ENCODE results near the gene KCND2. TPM values are rescaled to one million over a fixed set of nuclear protein-coding genes. Genes with fewer than 3 reads are reported as not detected.

The KCND2 gene
- total RNA-seq, 4 donors from 2014 or later = 0.89 to 2.1 (median 1.4) TPM

GRCh38 chr7:120456699-120457098 is 183.7 kb downstream of the KCND2 start:
- H3K4me1 ChIP-seq = no peaks in the 10 kb centered on the region
- WGBS, 2 donors = 71 to 83% methylated on average over 1 of the region's 1 CpG
- H3K36me3 ChIP-seq = no peaks in the 10 kb centered on the region
- TF ChIP-seq, protein P1, sequence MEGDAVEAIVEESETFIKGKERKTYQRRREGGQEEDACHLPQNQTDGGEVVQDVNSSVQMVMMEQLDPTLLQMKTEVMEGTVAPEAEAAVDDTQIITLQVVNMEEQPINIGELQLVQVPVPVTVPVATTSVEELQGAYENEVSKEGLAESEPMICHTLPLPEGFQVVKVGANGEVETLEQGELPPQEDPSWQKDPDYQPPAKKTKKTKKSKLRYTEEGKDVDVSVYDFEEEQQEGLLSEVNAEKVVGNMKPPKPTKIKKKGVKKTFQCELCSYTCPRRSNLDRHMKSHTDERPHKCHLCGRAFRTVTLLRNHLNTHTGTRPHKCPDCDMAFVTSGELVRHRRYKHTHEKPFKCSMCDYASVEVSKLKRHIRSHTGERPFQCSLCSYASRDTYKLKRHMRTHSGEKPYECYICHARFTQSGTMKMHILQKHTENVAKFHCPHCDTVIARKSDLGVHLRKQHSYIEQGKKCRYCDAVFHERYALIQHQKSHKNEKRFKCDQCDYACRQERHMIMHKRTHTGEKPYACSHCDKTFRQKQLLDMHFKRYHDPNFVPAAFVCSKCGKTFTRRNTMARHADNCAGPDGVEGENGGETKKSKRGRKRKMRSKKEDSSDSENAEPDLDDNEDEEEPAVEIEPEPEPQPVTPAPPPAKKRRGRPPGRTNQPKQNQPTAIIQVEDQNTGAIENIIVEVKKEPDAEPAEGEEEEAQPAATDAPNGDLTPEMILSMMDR (IDR thresholded peaks at IDR 0.05) = no peak
- TF ChIP-seq POLR2A (IDR thresholded peaks at IDR 0.05) = no peak
- H3K27ac ChIP-seq = no peak overlapping the region
- no peak for DNase-seq
- no peaks in the 10 kb centered on the region for H3K27me3 ChIP-seq
- no peak overlapping the region for H3K4me3 ChIP-seq (replicated peaks in 1 of 3)
- no peaks in the 10 kb centered on the region for H3K9me3 ChIP-seq
- intact Hi-C loops (cut with DNase I) = no loop called here

- Histone ChIP-seq H3K4me3 (replicated peaks in 1 of 3) (no peak overlapping the region), H3K9me3 (no peaks in the 10 kb centered on the region), H3K27me3 (no peaks in the 10 kb centered on the region), H3K36me3 (no peaks in the 10 kb centered on the region), H3K4me1 (no peaks in the 10 kb centered on the region), H3K27ac (no peak overlapping the region)
- intact Hi-C loops (cut with DNase I) = no loop called here
- 34% methylated on average over 2 of the region's 2 CpGs for WGBS, 2 donors
- no peak for DNase-seq
- TF ChIP-seq POLR2A (IDR thresholded peaks at IDR 0.05) = no peak
- TF ChIP-seq, protein P1 (IDR thresholded peaks at IDR 0.05) = no peak
Measured at GRCh38 chr7:120460949-120461348, 188.0 kb downstream of the KCND2 start.

GRCh38 chr7:120462991-120463390 is 190.0 kb downstream of the KCND2 start:
- intact Hi-C loops (cut with DNase I) = no loop called here
- no peak for DNase-seq
- H3K4me1 ChIP-seq = no peaks in the 10 kb centered on the region
- H3K9me3 ChIP-seq = no peaks in the 10 kb centered on the region
- 89 to 92% methylated on average over 2 of the region's 2 CpGs for WGBS, 2 donors
- H3K27me3 ChIP-seq = no peaks in the 10 kb centered on the region
- no peak overlapping the region for H3K27ac ChIP-seq
- H3K4me3 ChIP-seq (replicated peaks in 1 of 3) = no peak overlapping the region
- H3K36me3 ChIP-seq = no peaks in the 10 kb centered on the region
- TF ChIP-seq, protein P1 (IDR thresholded peaks at IDR 0.05) = no peak
- no peak for TF ChIP-seq POLR2A (IDR thresholded peaks at IDR 0.05)

DNA sequence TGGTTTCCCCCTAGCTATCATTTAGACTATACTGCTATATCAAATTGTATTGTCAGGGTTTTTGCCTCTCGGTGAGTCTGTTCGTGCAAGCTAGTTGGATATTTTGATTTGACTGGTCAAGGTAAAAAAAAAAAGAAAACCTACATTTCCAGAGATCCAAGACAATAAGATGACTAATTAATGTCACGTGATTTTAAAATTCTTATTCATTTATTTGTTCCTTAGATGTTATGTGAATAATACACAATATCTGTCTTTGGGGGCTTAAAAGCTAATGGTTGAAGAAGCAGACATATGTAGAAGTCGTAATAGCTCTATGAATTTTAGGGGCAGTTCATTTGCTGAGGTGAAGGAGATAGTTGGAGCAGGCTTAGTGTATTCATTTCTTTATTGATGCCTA is 191.1 kb downstream of the KCND2 start:
- 87 to 92% methylated on average over 4 of the region's 4 CpGs for WGBS, 2 donors
- no peaks in the 10 kb centered on the region for H3K9me3 ChIP-seq
- intact Hi-C loops (cut with DNase I) = no loop called here
- no peak for TF ChIP-seq POLR2A (IDR thresholded peaks at IDR 0.05)
- TF ChIP-seq, protein P1 (IDR thresholded peaks at IDR 0.05) = no peak
- no peaks in the 10 kb centered on the region for H3K4me1 ChIP-seq
- no peak overlapping the region for H3K27ac ChIP-seq
- H3K4me3 ChIP-seq (replicated peaks in 1 of 3) = no peak overlapping the region
- no peaks in the 10 kb centered on the region for H3K36me3 ChIP-seq
- no peak for DNase-seq
- no peaks in the 10 kb centered on the region for H3K27me3 ChIP-seq

- H3K27me3 ChIP-seq = no peaks in the 10 kb centered on the region
- no peaks in the 10 kb centered on the region for H3K9me3 ChIP-seq
- TF ChIP-seq POLR2A (IDR thresholded peaks at IDR 0.05) = no peak
- TF ChIP-seq, protein P1 (IDR thresholded peaks at IDR 0.05) = no peak
- no peaks in the 10 kb centered on the region for H3K4me1 ChIP-seq
- no peak overlapping the region for H3K4me3 ChIP-seq (replicated peaks in 1 of 3)
- intact Hi-C loops (cut with DNase I) = no loop called here
- DNase-seq = no peak
- no peaks in the 10 kb centered on the region for H3K36me3 ChIP-seq
- no peak overlapping the region for H3K27ac ChIP-seq
- 93% methylated on average over 3 of the region's 3 CpGs for WGBS, 2 donors
Measured at GRCh38 chr7:120467676-120468075, 194.7 kb downstream of the KCND2 start.

All from thyroid gland (tissue), 4 donors.